ENCODE measurements around the gene NDUFAF5.
"Not testable (repeated sequence)": the region's sequence is repeated elsewhere in the genome, so short reads cannot be mapped to it uniquely, and the experiment has no call there.

Gene NDUFAF5

DNA sequence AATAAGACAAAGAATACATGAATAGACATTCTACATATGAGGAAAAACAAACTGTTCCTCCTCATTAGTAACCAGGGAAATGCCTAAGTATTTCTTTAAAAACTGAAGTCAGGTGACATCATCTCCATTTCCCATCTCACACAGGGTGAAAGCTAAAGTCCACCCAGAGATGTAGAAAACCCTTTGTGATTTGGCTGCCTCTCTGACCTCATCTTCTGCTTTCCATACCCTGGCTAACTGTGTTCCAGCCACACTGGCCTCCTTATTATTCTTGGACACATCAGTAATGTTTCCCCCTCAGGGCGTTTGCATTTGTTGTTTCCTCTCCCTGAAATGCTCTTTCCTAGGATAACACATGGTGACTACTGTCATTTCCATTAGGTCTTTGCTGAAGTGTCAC is 40.5 kb upstream of the NDUFAF5 start:
- TF ChIP-seq, protein P1, sequence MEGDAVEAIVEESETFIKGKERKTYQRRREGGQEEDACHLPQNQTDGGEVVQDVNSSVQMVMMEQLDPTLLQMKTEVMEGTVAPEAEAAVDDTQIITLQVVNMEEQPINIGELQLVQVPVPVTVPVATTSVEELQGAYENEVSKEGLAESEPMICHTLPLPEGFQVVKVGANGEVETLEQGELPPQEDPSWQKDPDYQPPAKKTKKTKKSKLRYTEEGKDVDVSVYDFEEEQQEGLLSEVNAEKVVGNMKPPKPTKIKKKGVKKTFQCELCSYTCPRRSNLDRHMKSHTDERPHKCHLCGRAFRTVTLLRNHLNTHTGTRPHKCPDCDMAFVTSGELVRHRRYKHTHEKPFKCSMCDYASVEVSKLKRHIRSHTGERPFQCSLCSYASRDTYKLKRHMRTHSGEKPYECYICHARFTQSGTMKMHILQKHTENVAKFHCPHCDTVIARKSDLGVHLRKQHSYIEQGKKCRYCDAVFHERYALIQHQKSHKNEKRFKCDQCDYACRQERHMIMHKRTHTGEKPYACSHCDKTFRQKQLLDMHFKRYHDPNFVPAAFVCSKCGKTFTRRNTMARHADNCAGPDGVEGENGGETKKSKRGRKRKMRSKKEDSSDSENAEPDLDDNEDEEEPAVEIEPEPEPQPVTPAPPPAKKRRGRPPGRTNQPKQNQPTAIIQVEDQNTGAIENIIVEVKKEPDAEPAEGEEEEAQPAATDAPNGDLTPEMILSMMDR (IDR thresholded peaks at IDR 0.05) = no peak
- H3K27ac ChIP-seq = no peak overlapping the region
- H3K4me3 ChIP-seq = no peak overlapping the region
- no peak for DNase-seq (ENCODE audit: low spot score)

- DNase-seq (ENCODE audit: low spot score) = no peak
- H3K27ac ChIP-seq = no peak overlapping the region
- TF ChIP-seq, protein P1 (IDR thresholded peaks at IDR 0.05) = no peak
These were observed 39.0 kb upstream of the NDUFAF5 start for GRCh38 chr20:13745784-13746183.

DNA sequence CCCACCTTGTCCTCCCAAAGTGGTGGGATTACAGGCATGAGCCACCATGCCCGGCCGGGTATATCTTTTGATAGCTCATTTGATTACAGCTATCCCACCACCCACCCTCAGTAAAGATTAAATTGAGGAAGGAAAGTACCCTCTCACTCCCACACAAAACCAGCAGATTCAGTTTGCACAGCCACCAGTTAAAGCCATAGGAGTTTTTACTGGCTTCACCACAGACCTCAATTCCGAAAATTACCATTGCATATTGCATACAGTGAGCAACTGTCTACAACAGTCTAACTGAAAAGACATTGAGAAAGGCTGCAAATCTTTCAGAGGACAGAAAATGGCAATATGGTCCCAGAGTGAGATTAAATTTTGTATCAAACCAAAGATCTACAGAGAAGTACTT is 35.0 kb upstream of the NDUFAF5 start:
- no peak for DNase-seq (ENCODE audit: low spot score)
- H3K27ac ChIP-seq = no peak overlapping the region
- TF ChIP-seq, protein P1 (IDR thresholded peaks at IDR 0.05) = no peak
- no peak overlapping the region for H3K4me3 ChIP-seq

More at GRCh38 chr20:13745784-13746183, 39.0 kb upstream of the NDUFAF5 start:
- H3K4me3 ChIP-seq = no peak overlapping the region

GRCh38 chr20:13753436-13754036 is 31.3 kb upstream of the NDUFAF5 start:
- no peak for DNase-seq (ENCODE audit: low spot score)
- TF ChIP-seq, protein P1 (IDR thresholded peaks at IDR 0.05) = no peak

GRCh38 chr20:13755809-13756208 is 29.0 kb upstream of the NDUFAF5 start:
- DNase-seq (ENCODE audit: low spot score) = no peak
- Histone ChIP-seq H3K4me3 (no peak overlapping the region), H3K27ac (peak overlapping the region in 1 of 2 donors; percentile 8)
- TF ChIP-seq, protein P1 (IDR thresholded peaks at IDR 0.05) = no peak

More at GRCh38 chr20:13753436-13754036, 31.3 kb upstream of the NDUFAF5 start:
- Histone ChIP-seq H3K4me3 (no peak overlapping the region), H3K27ac (no peak overlapping the region)

DNA sequence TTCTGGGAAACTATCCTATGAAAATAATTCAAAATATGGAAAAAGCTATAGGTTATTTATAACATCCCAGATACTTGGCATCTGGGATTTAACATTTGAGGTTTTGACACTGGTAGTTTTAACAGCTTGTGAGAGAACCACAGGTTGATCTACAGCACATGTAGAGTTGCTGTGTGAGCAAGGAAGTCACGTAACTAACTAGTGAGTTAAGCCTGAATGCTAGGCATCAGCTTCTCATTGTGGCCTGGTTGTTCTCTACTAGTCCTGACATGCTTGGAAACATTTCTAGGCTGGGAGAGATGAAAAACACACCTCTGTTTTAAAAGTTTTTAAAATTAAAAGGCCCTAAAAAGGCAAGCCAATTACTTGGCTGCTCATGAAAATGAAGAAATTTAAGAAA is 28.3 kb upstream of the NDUFAF5 start:
- TF ChIP-seq, protein P1 (IDR thresholded peaks at IDR 0.05) = no peak
- Histone ChIP-seq H3K27ac (peak overlapping the region in 1 of 2 donors; percentile 8), H3K4me3 (no peak overlapping the region)
- no peak for DNase-seq (ENCODE audit: low spot score)

DNA sequence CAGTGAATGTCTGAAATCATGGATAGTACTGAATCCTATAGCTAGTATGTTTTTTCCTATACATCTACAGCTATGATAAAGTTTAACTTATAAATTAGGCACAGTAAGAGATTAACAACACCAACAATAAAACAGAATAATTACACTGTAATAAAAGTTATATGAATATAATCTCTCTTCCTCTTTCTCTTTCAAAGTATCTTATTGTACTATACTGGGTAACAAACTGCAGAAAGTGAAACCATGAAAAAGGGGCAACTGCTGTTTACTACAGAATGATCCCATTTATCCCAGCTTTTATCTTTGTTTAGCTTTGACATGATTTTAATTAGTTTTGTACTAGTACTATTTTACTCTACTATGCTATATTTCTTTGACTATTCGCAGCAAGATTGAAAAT is 25.9 kb upstream of the NDUFAF5 start:
- Histone ChIP-seq H3K27ac (no peak overlapping the region), H3K4me3 (no peak overlapping the region)
- TF ChIP-seq, protein P1 (IDR thresholded peaks at IDR 0.05) = no peak
- no peak for DNase-seq (ENCODE audit: low spot score)

- H3K4me3 ChIP-seq; H3K27ac ChIP-seq; DNase-seq (ENCODE audit: low spot score): not testable (repeated sequence)
These were observed 24.3 kb upstream of the NDUFAF5 start for GRCh38 chr20:13760451-13760946.

Data from coronary artery (tissue), 2 donors.